Renal pelvis (tissue), 12 donors: ENCODE results near the gene ACTN1. TPM values are rescaled to one million over a fixed set of nuclear protein-coding genes. Genes with fewer than 3 reads are reported as not detected.
"Not testable (repeated sequence)": the region's sequence is repeated elsewhere in the genome, so short reads cannot be mapped to it uniquely, and the experiment has no call there.

Experiments
- DNase-seq: peaks from one replicate; pipeline ENCODE4 v3.0.0-alpha.2; 2013
- long read RNA-seq, 16 experiments: transcript quantifications; one replicate each; lab custom pipeline, GENCODE V29; 2026
- polyA plus RNA-seq, 3 donors: library from polyadenylated mRNA; unstranded; fragments of 120-200 nt; gene quantifications; one replicate each; pipeline ENCODE4 v1.2.1, GENCODE V29; 2013; ENCODE audit not compliant: insufficient read length in 3 of 3

Gene ACTN1
- polyA plus RNA-seq: 10 to 100 TPM; 63.0 to 77.9 (median 74.1) TPM
- long read RNA-seq, donor 1, partial matches to known transcripts: 0 of 5 reads
- long read RNA-seq, donor 1, other reads (novel, unspliced or antisense): 0 of 5 reads
- long read RNA-seq, donor 2, transcript ACTN1-201 (21 exons, 3,779 nt): major isoform, 10 of 12 reads
- long read RNA-seq, donor 2, partial matches to known transcripts: 0 of 12 reads
- long read RNA-seq, donor 2, other reads (novel, unspliced or antisense): 0 of 12 reads
- long read RNA-seq, donor 3, transcript ACTN1-201 (21 exons, 3,779 nt): major isoform, 8 of 12 reads
- long read RNA-seq, donor 3, partial matches to known transcripts: 0 of 12 reads
- long read RNA-seq, donor 3, other reads (novel, unspliced or antisense): 0 of 12 reads
- long read RNA-seq, donor 4, full-length matches to known transcripts: 11 of 11 reads
- long read RNA-seq, donor 4, partial matches to known transcripts: 0 of 11 reads
- long read RNA-seq, donor 4, other reads (novel, unspliced or antisense): 0 of 11 reads
- long read RNA-seq, donor 5, partial matches to known transcripts: 0 of 7 reads
- long read RNA-seq, donor 5, other reads (novel, unspliced or antisense): 0 of 7 reads
- long read RNA-seq, donor 6, full-length matches to known transcripts: 12 of 12 reads
- long read RNA-seq, donor 6, partial matches to known transcripts: 0 of 12 reads
- long read RNA-seq, donor 6, other reads (novel, unspliced or antisense): 0 of 12 reads
- long read RNA-seq, donor 7, full-length matches to known transcripts: 18 of 25 reads
- long read RNA-seq, donor 7, partial matches to known transcripts: 7 of 25 reads
- long read RNA-seq, donor 7, other reads (novel, unspliced or antisense): 0 of 25 reads
- long read RNA-seq, donor 8, transcript ACTN1-201 (21 exons, 3,779 nt): major isoform, 5 of 34 reads
- long read RNA-seq, donor 8, partial matches to known transcripts: 23 of 34 reads
- long read RNA-seq, donor 8, other reads (novel, unspliced or antisense): 0 of 34 reads
- long read RNA-seq, donor 9, full-length matches to known transcripts: 5 of 5 reads
- long read RNA-seq, donor 9, partial matches to known transcripts: 0 of 5 reads
- long read RNA-seq, donor 9, other reads (novel, unspliced or antisense): 0 of 5 reads
- long read RNA-seq, donor 10, transcript ACTN1-211 (2 exons, 2,636 nt): major isoform, 6 of 9 reads
- long read RNA-seq, donor 10, partial matches to known transcripts: 0 of 9 reads
- long read RNA-seq, donor 10, other reads (novel, unspliced or antisense): 0 of 9 reads
- long read RNA-seq, donor 11, full-length matches to known transcripts: 13 of 13 reads
- long read RNA-seq, donor 11, partial matches to known transcripts: 0 of 13 reads
- long read RNA-seq, donor 11, other reads (novel, unspliced or antisense): 0 of 13 reads
- long read RNA-seq, donor 12, transcript ACTN1-201 (21 exons, 3,779 nt): major isoform, 17 of 29 reads
- long read RNA-seq, donor 12, partial matches to known transcripts: 7 of 29 reads
- long read RNA-seq, donor 12, other reads (novel, unspliced or antisense): 0 of 29 reads
- long read RNA-seq, donor 13, full-length matches to known transcripts: 11 of 27 reads
- long read RNA-seq, donor 13, partial matches to known transcripts: 16 of 27 reads
- long read RNA-seq, donor 13, other reads (novel, unspliced or antisense): 0 of 27 reads
- long read RNA-seq, donor 14: 0 reads
- long read RNA-seq, donor 15: 0 reads
- long read RNA-seq, donor 16, transcript ACTN1-201 (21 exons, 3,779 nt): major isoform, 12 of 13 reads
- long read RNA-seq, donor 16, partial matches to known transcripts: 0 of 13 reads
- long read RNA-seq, donor 16, other reads (novel, unspliced or antisense): 0 of 13 reads

GRCh38 chr14:68979021-68979721, at the start of gene ACTN1:
Gene ACTN1, minus strand, starts transcription at chr14:68979302. Its CDS starts 246 bp downstream, at chr14:68979056.
- peak; percentile 94 for DNase-seq

GRCh38 chr14:69027242-69027913, 48.3 kb upstream of the ACTN1 start:
- DNase-seq: no peak

GRCh38 chr14:69023035-69023434, 43.9 kb upstream of the ACTN1 start:
- no peak for DNase-seq

- not testable (repeated sequence) for DNase-seq
Observed at GRCh38 chr14:69022093-69022492, 43.0 kb upstream of the ACTN1 start.

- no peak for DNase-seq
Observed at GRCh38 chr14:69017706-69018105, 38.6 kb upstream of the ACTN1 start.

GRCh38 chr14:69014829-69015259, 35.7 kb upstream of the ACTN1 start:
- DNase-seq: no peak

GRCh38 chr14:69013943-69014782, 35.1 kb upstream of the ACTN1 start:
- DNase-seq: peak; percentile 11

GRCh38 chr14:69012256-69012953, 33.3 kb upstream of the ACTN1 start:
- no peak for DNase-seq

GRCh38 chr14:69010648-69011047, 31.5 kb upstream of the ACTN1 start:
- no peak for DNase-seq

GRCh38 chr14:69008421-69008884, 29.4 kb upstream of the ACTN1 start:
- peak; percentile 64 for DNase-seq

- DNase-seq: no peak
Observed at GRCh38 chr14:69006346-69006745, 27.2 kb upstream of the ACTN1 start.

- no peak for DNase-seq
Observed at GRCh38 chr14:69005432-69006148, 26.5 kb upstream of the ACTN1 start.

- no peak for DNase-seq
Observed at GRCh38 chr14:69004731-69005431, 25.8 kb upstream of the ACTN1 start.

- DNase-seq: no peak
Observed at GRCh38 chr14:69003626-69004025, 24.5 kb upstream of the ACTN1 start.

- no peak for DNase-seq
Observed at GRCh38 chr14:69002069-69002468, 23.0 kb upstream of the ACTN1 start.

GRCh38 chr14:69001375-69001774, 22.3 kb upstream of the ACTN1 start:
- DNase-seq: no peak
